ENCODE data around the gene RNF7. TPM values are rescaled to one million over a fixed set of nuclear protein-coding genes. Genes with fewer than 3 reads are reported as not detected.

Gene RNF7
- total and polyA plus RNA-seq, 2 of the 13 experiments (the other 11 are each of a cell fraction or from before 2014, with no cell fraction given) = 66.4 to 94.7 TPM

DNA sequence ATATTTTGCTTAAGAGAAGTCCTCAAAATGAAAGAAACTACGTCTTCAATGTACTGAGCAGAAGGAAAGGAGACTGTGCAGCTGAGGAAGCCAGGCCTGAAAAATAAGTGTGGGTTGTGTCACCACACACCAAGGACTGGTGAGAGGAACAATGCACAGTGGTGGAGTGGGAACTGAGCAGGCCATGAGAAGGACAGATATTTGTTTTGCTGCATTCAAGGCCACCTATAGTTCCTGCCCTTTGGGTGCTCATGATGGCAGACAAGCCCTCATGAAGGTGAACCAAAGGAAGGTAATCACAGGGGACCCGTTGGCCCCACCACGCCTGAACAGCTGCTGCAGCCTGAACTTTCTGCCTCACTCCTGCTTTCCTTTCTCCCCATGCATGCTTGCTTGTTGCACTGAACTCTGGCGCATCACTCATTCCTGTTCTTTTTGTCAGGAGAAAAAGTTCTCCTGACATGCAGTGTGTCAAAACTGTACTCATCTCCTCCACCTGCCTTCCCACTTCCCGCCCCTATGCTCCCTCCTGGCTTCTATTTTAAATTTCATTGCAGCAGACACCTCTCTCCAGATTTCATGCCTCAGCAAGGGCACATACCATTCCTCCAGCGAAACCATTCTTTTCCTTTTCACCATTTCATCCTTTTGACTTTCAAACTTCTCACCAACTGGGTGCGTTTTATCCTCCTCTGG lies 2.2 kb upstream of the RNF7 start (continued):
- TF ChIP-seq, protein P1, sequence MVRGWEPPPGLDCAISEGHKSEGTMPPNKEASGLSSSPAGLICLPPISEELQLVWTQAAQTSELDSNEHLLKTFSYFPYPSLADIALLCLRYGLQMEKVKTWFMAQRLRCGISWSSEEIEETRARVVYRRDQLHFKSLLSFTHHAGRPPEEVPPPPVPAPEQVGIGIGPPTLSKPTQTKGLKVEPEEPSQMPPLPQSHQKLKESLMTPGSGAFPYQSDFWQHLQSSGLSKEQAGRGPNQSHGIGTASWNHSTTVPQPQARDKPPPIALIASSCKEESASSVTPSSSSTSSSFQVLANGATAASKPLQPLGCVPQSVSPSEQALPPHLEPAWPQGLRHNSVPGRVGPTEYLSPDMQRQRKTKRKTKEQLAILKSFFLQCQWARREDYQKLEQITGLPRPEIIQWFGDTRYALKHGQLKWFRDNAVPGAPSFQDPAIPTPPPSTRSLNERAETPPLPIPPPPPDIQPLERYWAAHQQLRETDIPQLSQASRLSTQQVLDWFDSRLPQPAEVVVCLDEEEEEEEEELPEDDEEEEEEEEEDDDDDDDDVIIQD (CRISPR knock-in tag; IDR thresholded peaks at IDR 0.05; ENCODE audit: low read depth) = 0 out of 2 replicates have a peak, but pooled peaks have one; percentile 38
- TF ChIP-seq HMG20A (CRISPR knock-in tag; IDR thresholded peaks at IDR 0.05; ENCODE audit: borderline replicate concordance) (peak; percentile 19; the same call in 1 of the 2 replicates), ZNF282 (IDR thresholded peaks at IDR 0.05; ENCODE audit: partially characterized antibody) (no peak), FOXA1 (IDR thresholded peaks at IDR 0.05) (no peak), FOXA1 (CRISPR knock-in tag; IDR thresholded peaks at IDR 0.05) (peak; percentile 44), ZNF224 (CRISPR knock-in tag; IDR thresholded peaks at IDR 0.05) (no peak), ZNF20 (CRISPR knock-in tag; IDR thresholded peaks at IDR 0.05) (no peak), ELF3 (CRISPR knock-in tag; IDR thresholded peaks at IDR 0.05) (peak; percentile 44; the same call in 1 of the 2 replicates), ZMAT3 (CRISPR knock-in tag; conservative IDR thresholded peaks at IDR 0.05) (0 out of 2 replicates have a peak, but pooled peaks have one; percentile 37), CEBPG (CRISPR knock-in tag; IDR thresholded peaks at IDR 0.05) (0 out of 2 replicates have a peak, but pooled peaks have one; percentile 9), SP1 (IDR thresholded peaks at IDR 0.05) (no peak), SP1 (CRISPR knock-in tag; IDR thresholded peaks at IDR 0.05) (no peak), PAX8 (CRISPR knock-in tag; IDR thresholded peaks at IDR 0.05; ENCODE audit: borderline replicate concordance) (no peak)
- TF ChIP-seq, protein P2, sequence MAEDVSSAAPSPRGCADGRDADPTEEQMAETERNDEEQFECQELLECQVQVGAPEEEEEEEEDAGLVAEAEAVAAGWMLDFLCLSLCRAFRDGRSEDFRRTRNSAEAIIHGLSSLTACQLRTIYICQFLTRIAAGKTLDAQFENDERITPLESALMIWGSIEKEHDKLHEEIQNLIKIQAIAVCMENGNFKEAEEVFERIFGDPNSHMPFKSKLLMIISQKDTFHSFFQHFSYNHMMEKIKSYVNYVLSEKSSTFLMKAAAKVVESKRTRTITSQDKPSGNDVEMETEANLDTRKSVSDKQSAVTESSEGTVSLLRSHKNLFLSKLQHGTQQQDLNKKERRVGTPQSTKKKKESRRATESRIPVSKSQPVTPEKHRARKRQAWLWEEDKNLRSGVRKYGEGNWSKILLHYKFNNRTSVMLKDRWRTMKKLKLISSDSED (CRISPR knock-in tag; IDR thresholded peaks at IDR 0.05) = no peak
- TF ChIP-seq, protein P3, sequence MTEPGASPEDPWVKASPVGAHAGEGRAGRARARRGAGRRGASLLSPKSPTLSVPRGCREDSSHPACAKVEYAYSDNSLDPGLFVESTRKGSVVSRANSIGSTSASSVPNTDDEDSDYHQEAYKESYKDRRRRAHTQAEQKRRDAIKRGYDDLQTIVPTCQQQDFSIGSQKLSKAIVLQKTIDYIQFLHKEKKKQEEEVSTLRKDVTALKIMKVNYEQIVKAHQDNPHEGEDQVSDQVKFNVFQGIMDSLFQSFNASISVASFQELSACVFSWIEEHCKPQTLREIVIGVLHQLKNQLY (CRISPR knock-in tag; IDR thresholded peaks at IDR 0.05) = no peak
- TF ChIP-seq, protein P4, sequence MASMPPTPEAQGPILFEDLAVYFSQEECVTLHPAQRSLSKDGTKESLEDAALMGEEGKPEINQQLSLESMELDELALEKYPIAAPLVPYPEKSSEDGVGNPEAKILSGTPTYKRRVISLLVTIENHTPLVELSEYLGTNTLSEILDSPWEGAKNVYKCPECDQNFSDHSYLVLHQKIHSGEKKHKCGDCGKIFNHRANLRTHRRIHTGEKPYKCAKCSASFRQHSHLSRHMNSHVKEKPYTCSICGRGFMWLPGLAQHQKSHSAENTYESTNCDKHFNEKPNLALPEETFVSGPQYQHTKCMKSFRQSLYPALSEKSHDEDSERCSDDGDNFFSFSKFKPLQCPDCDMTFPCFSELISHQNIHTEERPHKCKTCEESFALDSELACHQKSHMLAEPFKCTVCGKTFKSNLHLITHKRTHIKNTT (CRISPR knock-in tag; IDR thresholded peaks at IDR 0.05) = no peak
- TF ChIP-seq, protein P5, sequence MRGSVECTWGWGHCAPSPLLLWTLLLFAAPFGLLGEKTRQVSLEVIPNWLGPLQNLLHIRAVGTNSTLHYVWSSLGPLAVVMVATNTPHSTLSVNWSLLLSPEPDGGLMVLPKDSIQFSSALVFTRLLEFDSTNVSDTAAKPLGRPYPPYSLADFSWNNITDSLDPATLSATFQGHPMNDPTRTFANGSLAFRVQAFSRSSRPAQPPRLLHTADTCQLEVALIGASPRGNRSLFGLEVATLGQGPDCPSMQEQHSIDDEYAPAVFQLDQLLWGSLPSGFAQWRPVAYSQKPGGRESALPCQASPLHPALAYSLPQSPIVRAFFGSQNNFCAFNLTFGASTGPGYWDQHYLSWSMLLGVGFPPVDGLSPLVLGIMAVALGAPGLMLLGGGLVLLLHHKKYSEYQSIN (CRISPR knock-in tag; IDR thresholded peaks at IDR 0.05; ENCODE audit: borderline replicate concordance) = no peak
- TF ChIP-seq, protein P6, sequence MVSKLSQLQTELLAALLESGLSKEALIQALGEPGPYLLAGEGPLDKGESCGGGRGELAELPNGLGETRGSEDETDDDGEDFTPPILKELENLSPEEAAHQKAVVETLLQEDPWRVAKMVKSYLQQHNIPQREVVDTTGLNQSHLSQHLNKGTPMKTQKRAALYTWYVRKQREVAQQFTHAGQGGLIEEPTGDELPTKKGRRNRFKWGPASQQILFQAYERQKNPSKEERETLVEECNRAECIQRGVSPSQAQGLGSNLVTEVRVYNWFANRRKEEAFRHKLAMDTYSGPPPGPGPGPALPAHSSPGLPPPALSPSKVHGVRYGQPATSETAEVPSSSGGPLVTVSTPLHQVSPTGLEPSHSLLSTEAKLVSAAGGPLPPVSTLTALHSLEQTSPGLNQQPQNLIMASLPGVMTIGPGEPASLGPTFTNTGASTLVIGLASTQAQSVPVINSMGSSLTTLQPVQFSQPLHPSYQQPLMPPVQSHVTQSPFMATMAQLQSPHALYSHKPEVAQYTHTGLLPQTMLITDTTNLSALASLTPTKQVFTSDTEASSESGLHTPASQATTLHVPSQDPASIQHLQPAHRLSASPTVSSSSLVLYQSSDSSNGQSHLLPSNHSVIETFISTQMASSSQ (IDR thresholded peaks at IDR 0.05; ENCODE audit: low read depth) = no peak
- TF ChIP-seq, protein P6 (CRISPR knock-in tag; IDR thresholded peaks at IDR 0.05; ENCODE audit: borderline replicate concordance) = no peak
